HG02763 (cell line): ENCODE data around the gene ARL2.
"Not testable (repeated sequence)": the region's sequence is repeated elsewhere in the genome, so short reads cannot be mapped to it uniquely, and the experiment has no call there.

Source experiments
- ATAC-seq: cut with Tn5 transposase; IDR thresholded peaks from one replicate; pipeline ENCODE4 v1.9.1; 2021; ENCODE audit warnings: mild to moderate bottlenecking, moderate library complexity; ENCODE audit not compliant: unreplicated experiment

Gene ARL2

DNA sequence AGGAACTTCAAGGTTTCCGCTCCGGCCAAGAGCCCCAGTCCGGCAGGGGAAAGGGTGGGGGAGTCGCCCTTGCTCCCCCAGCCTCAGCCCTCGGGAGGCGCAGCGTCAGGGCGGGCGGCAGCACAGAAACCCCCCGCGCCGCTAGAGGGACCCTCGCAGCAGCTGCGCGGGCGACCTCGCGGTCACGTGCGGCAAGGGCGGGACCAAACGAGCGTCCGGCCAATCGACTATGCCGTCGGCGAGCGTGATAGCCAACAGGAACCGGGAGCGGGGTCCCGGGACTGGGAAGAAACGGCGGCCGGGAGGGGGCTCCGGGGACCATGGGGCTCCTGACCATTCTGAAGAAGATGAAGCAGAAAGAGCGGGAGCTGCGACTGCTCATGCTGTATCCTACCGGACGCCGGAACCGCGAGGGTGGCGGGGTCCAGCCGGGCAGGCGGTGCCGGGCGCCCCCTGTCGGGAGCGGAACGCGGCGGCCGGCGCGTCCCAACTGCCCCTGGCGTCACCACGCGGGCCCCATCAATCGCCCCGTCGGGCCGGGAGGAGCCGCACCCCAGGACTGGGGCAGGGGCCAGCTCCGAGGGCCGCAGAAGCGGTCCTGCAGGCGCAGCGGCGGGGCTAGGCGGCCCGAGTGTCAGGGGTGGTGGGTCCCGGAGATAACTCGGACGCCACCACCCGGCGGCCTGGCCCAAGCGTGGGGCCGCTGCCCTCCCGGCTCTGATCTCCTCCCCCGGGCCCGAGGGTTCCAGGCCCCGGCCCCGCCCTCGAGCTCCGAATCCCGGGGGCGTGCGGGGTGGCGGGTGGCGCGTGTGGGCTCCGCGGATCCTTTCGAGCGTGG, at the start of gene ARL2:
Gene ARL2, plus strand, starts transcription at position 273 of the 838 bp plus-strand sequence. Its CDS starts 48 bp downstream, at position 321.
- ATAC-seq, result peak; percentile 82

DNA sequence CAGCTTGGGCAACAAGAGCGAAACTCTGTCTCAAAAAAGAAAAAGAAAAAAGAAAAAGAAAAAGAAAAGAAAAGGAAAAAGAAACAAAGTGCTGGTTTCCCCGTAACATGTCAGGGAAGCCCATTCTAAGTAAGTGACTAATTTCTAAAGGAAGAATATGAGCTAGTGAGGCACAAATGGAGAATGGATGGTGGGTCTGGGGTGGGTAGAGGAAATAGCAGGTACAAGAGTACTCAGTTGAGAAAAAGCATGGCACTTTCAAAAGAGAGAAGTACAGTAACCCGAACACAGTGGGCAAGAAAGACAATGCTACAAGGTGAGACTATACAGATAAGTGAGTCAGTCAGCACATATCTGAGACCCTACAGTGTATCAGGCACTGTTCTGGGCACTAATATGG, 46.6 kb upstream of the ARL2 start:
- no peak for ATAC-seq

GRCh38 chr11:64969209-64969608, 44.8 kb upstream of the ARL2 start:
- ATAC-seq, result no peak

DNA sequence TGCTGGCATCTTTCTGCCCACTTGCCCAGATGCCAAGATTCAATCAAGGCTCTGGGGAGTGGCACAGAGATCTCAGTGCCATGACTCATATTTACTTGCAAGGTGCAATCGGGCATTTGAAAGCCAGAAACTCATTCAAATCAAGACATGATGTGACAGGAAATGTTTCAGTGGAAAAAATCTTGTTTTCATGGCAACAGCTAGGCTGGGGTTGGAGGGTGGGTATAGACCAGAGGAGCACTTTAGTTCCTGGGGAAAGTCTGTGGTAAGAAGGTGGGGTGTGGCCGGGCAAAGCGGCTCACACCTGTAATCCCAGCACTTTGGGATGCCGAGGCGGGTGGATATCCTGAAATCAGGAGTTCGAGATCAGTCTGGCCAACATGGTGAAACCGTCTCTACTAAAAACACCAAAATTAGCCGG, 43.2 kb upstream of the ARL2 start:
- ATAC-seq, result no peak

DNA sequence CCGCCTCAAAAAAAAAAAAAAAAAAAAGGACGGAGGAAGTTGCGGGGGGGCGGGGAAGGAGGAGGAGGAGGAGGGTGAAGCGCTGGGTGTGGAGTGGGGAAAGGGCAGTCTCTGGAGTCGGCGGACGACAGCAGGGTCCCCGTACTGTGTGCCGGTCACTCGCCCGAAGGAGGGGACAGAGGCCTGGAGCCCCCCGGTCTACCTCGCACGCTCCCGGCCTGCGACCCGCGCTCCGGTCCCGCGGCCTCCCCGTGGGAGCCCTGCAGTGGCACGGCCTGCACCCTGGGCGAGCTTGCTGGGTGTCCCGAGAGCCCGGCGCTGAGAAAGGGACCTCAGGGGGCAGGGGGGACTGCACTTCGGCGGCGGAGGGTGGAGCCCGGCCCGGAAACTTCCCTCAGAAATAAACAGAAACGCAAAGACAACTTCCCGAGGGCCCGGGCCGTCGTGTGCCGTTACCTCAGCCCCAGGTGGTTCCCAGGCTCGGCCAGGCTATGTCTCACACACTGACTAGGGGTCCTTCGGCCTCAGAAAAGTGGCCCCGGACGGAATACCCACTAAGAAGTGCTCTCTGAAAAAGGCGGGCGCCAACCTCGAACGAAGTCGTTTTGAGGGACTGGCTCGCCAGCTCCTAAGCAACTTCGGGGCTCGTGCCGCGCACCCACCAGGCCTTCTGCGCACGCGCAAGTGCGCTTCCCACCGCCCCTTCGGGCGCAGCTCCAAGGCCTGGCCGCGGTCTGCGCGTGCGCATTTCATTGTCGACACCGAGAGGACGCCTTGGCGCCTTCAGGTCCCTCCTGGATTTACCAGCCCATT, 42.3 kb upstream of the ARL2 start, which contains the start of gene MAJIN:
Gene MAJIN, minus strand, starts transcription at position 688 of the 813 bp plus-strand sequence. CDS start 12,703 bp downstream, outside the sequence.
- no peak for ATAC-seq

DNA sequence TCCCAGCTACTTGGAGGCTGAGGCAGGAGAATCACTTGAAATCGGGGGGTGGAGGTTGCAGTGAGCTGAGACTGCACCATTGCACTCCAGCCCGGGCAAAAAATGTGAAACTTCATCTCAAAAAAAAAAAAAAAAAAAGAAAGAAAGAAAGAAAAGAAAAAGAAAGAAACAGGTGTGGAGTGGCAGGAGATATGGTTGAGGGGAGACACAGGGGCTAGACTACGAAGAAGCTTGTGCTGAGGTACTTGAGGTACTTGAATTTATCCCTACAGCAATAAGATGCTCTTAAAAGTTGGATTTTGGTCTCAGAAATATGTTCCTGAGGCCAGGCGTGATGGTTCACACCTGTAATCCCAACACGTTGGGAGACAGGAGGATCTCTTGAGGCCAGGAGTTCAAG, 39.8 kb upstream of the ARL2 start:
- ATAC-seq, result no peak

GRCh38 chr11:64976651-64977050, 37.3 kb upstream of the ARL2 start:
- ATAC-seq, result no peak

GRCh38 chr11:64983339-64983738, 30.6 kb upstream of the ARL2 start:
- not testable (repeated sequence) for ATAC-seq

- no peak for ATAC-seq
Observed at GRCh38 chr11:64987998-64988854, 25.7 kb upstream of the ARL2 start.

DNA sequence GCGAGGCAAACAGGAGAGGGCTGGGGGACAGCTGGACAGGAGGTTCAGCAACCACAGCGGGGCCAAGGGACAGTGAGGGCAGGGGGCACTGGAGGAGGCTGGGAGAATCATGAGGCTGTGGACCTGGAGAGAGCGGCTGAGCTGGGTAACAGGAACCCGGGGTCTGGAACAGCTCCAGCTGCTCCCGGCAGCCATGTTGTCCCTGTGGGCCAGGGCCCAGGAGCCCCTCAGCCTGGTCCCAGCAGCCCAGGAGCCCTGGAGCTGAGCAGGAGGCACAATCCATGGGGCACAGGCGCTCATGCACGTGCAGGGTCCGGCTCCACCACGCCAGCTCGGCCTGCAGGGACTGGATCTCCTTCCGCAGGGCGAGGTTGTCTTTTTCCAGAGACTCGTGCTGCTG, 24.5 kb upstream of the ARL2 start:
- ATAC-seq, result no peak

DNA sequence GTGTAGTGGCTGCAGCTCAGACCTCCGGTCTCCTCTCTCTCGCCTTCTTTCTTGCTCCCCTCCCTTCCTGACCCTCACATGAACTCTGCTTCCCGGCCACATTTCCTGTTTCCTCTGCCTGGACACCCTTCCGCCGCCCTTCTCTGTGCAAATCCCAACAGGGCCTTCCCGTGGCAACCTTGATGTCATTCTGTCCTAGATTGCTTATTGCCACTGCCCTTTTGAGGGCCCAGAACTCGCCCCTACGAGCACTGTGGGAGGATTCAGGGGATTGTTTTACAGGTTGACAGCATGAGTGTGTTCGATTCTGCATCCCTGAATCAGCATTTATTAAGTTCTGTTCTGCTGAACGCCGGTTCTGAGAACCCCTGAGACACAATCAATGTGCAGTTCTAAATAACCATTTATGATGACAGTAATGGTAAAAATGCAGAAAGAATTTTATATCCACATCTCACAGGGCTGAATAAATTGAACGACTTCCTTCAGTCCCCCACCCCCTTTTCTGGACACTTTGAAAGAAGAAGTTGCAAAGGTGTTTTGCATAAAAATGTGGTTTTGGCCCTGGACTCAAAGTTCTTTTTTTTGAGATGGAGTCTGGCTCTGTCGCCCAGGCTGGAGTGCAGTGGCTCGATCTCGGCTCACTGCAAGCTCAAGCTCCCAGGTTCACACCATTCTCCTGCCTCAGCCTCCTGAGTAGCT, 23.6 kb upstream of the ARL2 start:
- no peak for ATAC-seq

- no peak for ATAC-seq
Observed at GRCh38 chr11:64994318-64994717, 19.6 kb upstream of the ARL2 start.

DNA sequence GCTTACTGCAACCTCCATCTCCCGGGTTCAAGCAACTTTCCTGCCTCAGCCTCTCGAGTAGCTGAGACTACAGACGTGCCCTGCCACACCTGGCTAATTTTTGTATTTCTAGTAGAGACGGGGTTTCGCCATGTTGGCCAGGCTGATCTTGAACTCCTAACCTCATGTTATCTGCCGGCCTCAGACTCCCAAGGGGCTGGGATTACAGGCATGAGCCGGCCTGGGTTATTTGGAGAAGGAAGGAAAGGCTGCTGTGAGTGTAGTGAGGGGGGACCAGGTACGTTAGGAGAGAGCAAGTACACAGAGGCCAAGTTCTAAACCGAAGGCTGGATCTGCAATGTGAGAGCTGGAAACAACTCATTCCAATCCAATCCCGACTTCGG, 17.6 kb upstream of the ARL2 start:
- ATAC-seq, result no peak

- no peak for ATAC-seq
Observed at GRCh38 chr11:64996710-64997380, 17.1 kb upstream of the ARL2 start, which contains the start of gene BATF2. BATF2 (minus strand) TSS chr11:64996971; CDS start chr11:64996914, 57 bp downstream.

- no peak for ATAC-seq
Observed at GRCh38 chr11:64998141-64998540, 15.8 kb upstream of the ARL2 start.

GRCh38 chr11:64998690-64999431, 15.1 kb upstream of the ARL2 start:
- no peak for ATAC-seq

- no peak for ATAC-seq
Observed at GRCh38 chr11:64999478-64999877, 14.5 kb upstream of the ARL2 start.

GRCh38 chr11:65002706-65003105, 11.3 kb upstream of the ARL2 start:
- ATAC-seq, result no peak

DNA sequence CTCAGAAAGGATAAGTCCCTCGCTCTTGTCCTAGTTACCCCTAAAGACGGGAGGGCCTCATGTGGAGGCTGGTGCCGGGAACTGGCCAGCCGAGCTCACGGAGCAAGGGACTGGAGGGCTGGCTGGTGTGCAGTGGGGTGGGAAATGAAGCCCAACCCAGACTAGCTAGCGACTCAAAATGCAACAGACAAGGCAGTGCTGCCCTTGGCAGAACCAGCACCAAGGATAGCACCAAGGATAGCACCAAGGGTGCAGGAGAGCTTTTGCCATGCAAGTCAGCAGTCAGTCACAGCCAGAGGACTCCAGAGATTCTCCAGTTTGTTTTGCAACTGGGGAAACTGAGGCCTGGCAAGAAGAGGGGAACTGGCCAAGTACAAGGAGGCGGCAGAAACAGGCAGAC, 10.7 kb upstream of the ARL2 start:
- no peak for ATAC-seq
